Neural cell (in vitro differentiated cells): ENCODE results near the gene METTL8. TPM values are rescaled to one million over a fixed set of nuclear protein-coding genes. Genes with fewer than 3 reads are reported as not detected.

Experiments used
- H2AFZ ChIP-seq: fragments of 200-600, 300-800 bp; sonication (generic), shearing (Covaris generic); 2 replicates; pipeline ENCODE4 v1.6.0; 2014; ENCODE audit warnings: low read depth, mild to moderate bottlenecking, antibody characterized with exemption, low read length, moderate library complexity
- H3F3A ChIP-seq: fragments of 200-600 bp; shearing (Covaris generic); 2 replicates; pipeline ENCODE4 v1.6.1; 2016; ENCODE audit warnings: mild to moderate bottlenecking, moderate library complexity, mixed read lengths, antibody characterized with exemption, low read length; ENCODE audit not compliant: insufficient read depth, poor library complexity, severe bottlenecking
- H3K27ac ChIP-seq: fragments of 200-600, 300-800 bp; sonication (generic), shearing (Covaris generic); 2 replicates; pipeline ENCODE4 v1.5.1; 2014; ENCODE audit warnings: mild to moderate bottlenecking, low read length, moderate library complexity
- H3K27me3 ChIP-seq: fragments of 300-800, 200-600 bp; sonication (generic), shearing (Covaris generic); 2 replicates; pipeline ENCODE4 v1.6.0; 2014; ENCODE audit warnings: mild to moderate bottlenecking, low read depth, low read length, moderate library complexity; ENCODE audit not compliant: insufficient read depth
- H3K36me3 ChIP-seq: fragments of 300-800, 200-600 bp; sonication (generic), shearing (Covaris generic); 2 replicates; pipeline ENCODE4 v1.5.1; 2014; ENCODE audit warnings: mild to moderate bottlenecking, antibody characterized with exemption, low read length, moderate library complexity; ENCODE audit not compliant: insufficient read depth
- H3K4me2 ChIP-seq: fragments of 300-800, 200-600 bp; sonication (generic), shearing (Covaris generic); 2 replicates; pipeline ENCODE4 v1.6.0; 2014; ENCODE audit warnings: mild to moderate bottlenecking, low read length
- H3K4me3 ChIP-seq: fragments of 300-800, 200-600 bp; sonication (generic), shearing (Covaris generic); 2 replicates; pipeline ENCODE4 v1.5.1; 2014; ENCODE audit warnings: mild to moderate bottlenecking, low read length, moderate library complexity
- H3K79me2 ChIP-seq: fragments of 200-600 bp; shearing (Covaris generic); replicated peaks from 2 replicates; pipeline ENCODE4 v1.6.0; 2014; ENCODE audit warnings: mild to moderate bottlenecking, low read length, moderate library complexity; ENCODE audit not compliant: insufficient read depth
- H3K9ac ChIP-seq: fragments of 300-800, 200-600 bp; sonication (generic), shearing (Covaris generic); 2 replicates; pipeline ENCODE4 v1.6.1; 2016; ENCODE audit warnings: mild to moderate bottlenecking, low read length, mixed read lengths
- H3K9me2 ChIP-seq: fragments of 200-600 bp; shearing (Covaris generic); 2 replicates; pipeline ENCODE4 v1.6.1; 2016; ENCODE audit warnings: mild to moderate bottlenecking, low read length, mixed read lengths; ENCODE audit not compliant: insufficient read depth
- H3K9me3 ChIP-seq: fragments of 200-600, 300-800 bp; sonication (generic), shearing (Covaris generic); 2 replicates; pipeline ENCODE4 v1.6.1; 2016; ENCODE audit warnings: mild to moderate bottlenecking, mixed run types, low read length, moderate library complexity, mixed read lengths
- H4K20me1 ChIP-seq: fragments of 200-600 bp; shearing (Covaris generic); 2 replicates; pipeline ENCODE4 v1.6.1; 2016; ENCODE audit warnings: mild to moderate bottlenecking, mixed run types; ENCODE audit not compliant: insufficient read depth
- EP300 ChIP-seq: fragments of 450-650 bp; conservative IDR thresholded peaks from 2 replicates; pipeline ENCODE4 v1.6.1; 2014; ENCODE audit warnings: antibody characterized with exemption, mild to moderate bottlenecking, moderate library complexity; ENCODE audit not compliant: poor library complexity, severe bottlenecking
- EZH2 ChIP-seq: fragments of 200-600, 300-800 bp; shearing (Covaris generic), sonication (generic); IDR thresholded peaks from 2 replicates; pipeline ENCODE4 v1.6.1; 2014; ENCODE audit warnings: antibody characterized with exemption, low read length, borderline replicate concordance, mild to moderate bottlenecking; ENCODE audit not compliant: insufficient read depth, poor library complexity, severe bottlenecking
- MXI1 ChIP-seq: fragments of 450-650 bp; conservative IDR thresholded peaks from 2 replicates; pipeline ENCODE4 v1.6.1; 2014; ENCODE audit warnings: antibody characterized with exemption, mild to moderate bottlenecking; ENCODE audit not compliant: poor library complexity, severe bottlenecking
- POLR2AphosphoS5 ChIP-seq: IDR thresholded peaks from 2 replicates; pipeline ENCODE4 v1.6.1; 2012
- RAD21 ChIP-seq: fragments of 450-650 bp; conservative IDR thresholded peaks from 2 replicates; pipeline ENCODE4 v1.6.1; 2014; ENCODE audit warnings: antibody characterized with exemption, mild to moderate bottlenecking, moderate library complexity
- REST ChIP-seq: IDR thresholded peaks from 2 replicates; pipeline ENCODE4 v1.6.1; 2012; ENCODE audit warnings: borderline replicate concordance
- SMC3 ChIP-seq: fragments of 450-650 bp; conservative IDR thresholded peaks from 2 replicates; pipeline ENCODE4 v1.6.1; 2014; ENCODE audit warnings: antibody characterized with exemption, mild to moderate bottlenecking, moderate library complexity; ENCODE audit not compliant: poor library complexity
- TAF1 ChIP-seq: IDR thresholded peaks from 2 replicates; pipeline ENCODE4 v1.6.1; 2012; ENCODE audit warnings: low read depth
- polyA plus RNA-seq: library from polyadenylated mRNA; depleted of rRNA; stranded (reverse); fragments of >200 nt; gene quantifications from 2 replicates; pipeline ENCODE4 v1.2.3, GENCODE V29; 2014
- TF ChIP-seq, protein P1 (sequence below): fragments of 450-650 bp; IDR thresholded peaks from 2 replicates; pipeline ENCODE4 v1.5.1; 2014; ENCODE audit warnings: antibody characterized with exemption, mild to moderate bottlenecking, moderate library complexity; ENCODE audit not compliant: poor library complexity, severe bottlenecking

Gene METTL8
- polyA plus RNA-seq, 1 donor from 2014 or later, result 13.7 TPM

GRCh38 chr2:171322928-171323327 is 110.9 kb downstream of the METTL8 start:
- H3K4me3 ChIP-seq, result no peak overlapping the region
- no peaks in the 10 kb centered on the region for H3K27me3 ChIP-seq
- no peak overlapping the region for H3K9ac ChIP-seq
- no peaks in the 10 kb centered on the region for H3K79me2 ChIP-seq
- H3F3A ChIP-seq, result peaks cover 6% of the 10 kb centered on the region
- TF ChIP-seq POLR2AphosphoS5 (no peak), RAD21 (no peak), MXI1 (no peak), TAF1 (no peak), REST (no peak)
- TF ChIP-seq, protein P1, sequence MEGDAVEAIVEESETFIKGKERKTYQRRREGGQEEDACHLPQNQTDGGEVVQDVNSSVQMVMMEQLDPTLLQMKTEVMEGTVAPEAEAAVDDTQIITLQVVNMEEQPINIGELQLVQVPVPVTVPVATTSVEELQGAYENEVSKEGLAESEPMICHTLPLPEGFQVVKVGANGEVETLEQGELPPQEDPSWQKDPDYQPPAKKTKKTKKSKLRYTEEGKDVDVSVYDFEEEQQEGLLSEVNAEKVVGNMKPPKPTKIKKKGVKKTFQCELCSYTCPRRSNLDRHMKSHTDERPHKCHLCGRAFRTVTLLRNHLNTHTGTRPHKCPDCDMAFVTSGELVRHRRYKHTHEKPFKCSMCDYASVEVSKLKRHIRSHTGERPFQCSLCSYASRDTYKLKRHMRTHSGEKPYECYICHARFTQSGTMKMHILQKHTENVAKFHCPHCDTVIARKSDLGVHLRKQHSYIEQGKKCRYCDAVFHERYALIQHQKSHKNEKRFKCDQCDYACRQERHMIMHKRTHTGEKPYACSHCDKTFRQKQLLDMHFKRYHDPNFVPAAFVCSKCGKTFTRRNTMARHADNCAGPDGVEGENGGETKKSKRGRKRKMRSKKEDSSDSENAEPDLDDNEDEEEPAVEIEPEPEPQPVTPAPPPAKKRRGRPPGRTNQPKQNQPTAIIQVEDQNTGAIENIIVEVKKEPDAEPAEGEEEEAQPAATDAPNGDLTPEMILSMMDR, result no peak
- no peaks in the 10 kb centered on the region for H3K9me2 ChIP-seq
- no peaks in the 10 kb centered on the region for H3K9me3 ChIP-seq
- H4K20me1 ChIP-seq, result no peaks in the 10 kb centered on the region
- H3K4me2 ChIP-seq, result no peak overlapping the region
- no peak overlapping the region for H3K27ac ChIP-seq
- no peak overlapping the region for H2AFZ ChIP-seq
- no peaks in the 10 kb centered on the region for H3K36me3 ChIP-seq

DNA sequence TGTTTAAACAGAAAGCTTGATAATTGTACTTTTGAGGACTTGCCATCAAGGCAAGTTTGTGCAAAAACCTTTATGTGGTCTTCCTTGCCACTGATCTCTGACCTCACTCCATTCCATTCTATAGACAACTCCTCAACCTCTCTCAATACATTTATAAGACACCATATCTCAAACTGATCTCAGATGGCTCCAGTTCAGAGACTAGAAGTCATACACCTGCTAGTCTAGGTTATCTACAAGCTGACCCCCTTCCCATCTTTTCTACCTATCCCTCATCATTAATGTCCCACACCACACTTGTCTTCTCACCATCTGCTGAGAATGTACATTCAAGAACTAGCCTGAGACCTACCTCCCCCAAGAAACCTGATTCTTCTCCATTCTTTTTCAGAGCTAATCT is 113.1 kb downstream of the METTL8 start:
- no peaks in the 10 kb centered on the region for H3K9me2 ChIP-seq
- H3K79me2 ChIP-seq, result no peaks in the 10 kb centered on the region
- H3K27ac ChIP-seq, result no peak overlapping the region
- peaks cover 4% of the 10 kb centered on the region for H3F3A ChIP-seq
- no peaks in the 10 kb centered on the region for H3K36me3 ChIP-seq
- H3K9ac ChIP-seq, result no peak overlapping the region
- no peak overlapping the region for H3K4me2 ChIP-seq
- H3K4me3 ChIP-seq, result no peak overlapping the region
- no peak overlapping the region for H2AFZ ChIP-seq
- H3K27me3 ChIP-seq, result no peaks in the 10 kb centered on the region
- TF ChIP-seq SMC3 (no peak), POLR2AphosphoS5 (no peak), TAF1 (no peak), MXI1 (no peak), REST (no peak), EP300 (no peak), RAD21 (no peak), EZH2 (no peak)
- TF ChIP-seq, protein P1, result no peak
- H4K20me1 ChIP-seq, result no peaks in the 10 kb centered on the region
- H3K9me3 ChIP-seq, result no peaks in the 10 kb centered on the region
